Ovary (tissue), 3 donors: ENCODE results near the gene CMIP.

Experiments used
- CTCF ChIP-seq, 3 donors: fragments of 450-650 bp in 2 of 3; fragments of 200-600 bp in 1 of 3; IDR thresholded peaks; one replicate each; pipeline versions ENCODE4 v1.5.1 to v1.8.0; 2016 to 2022; ENCODE audit warnings: antibody characterized with exemption in 3 of 3, mild to moderate bottlenecking in 1 of 3
- EP300 ChIP-seq: sonication (generic); formaldehyde crosslinking; IDR thresholded peaks from one replicate; pipeline ENCODE4 v1.6.1; 2017; ENCODE audit warnings: antibody characterized with exemption
- POLR2A ChIP-seq: fragments of 450-650 bp; IDR thresholded peaks from one replicate; pipeline ENCODE4 v1.6.1; 2017; ENCODE audit warnings: antibody characterized with exemption, mild to moderate bottlenecking, moderate library complexity
- donor health status: DM: no; HTN: no; CAD: no.

GRCh38 chr16:81696961-81697615 is 252.5 kb downstream of the CMIP start:
- TF ChIP-seq CTCF (IDR thresholded peaks at IDR 0.05): peak in 1 of 3 donors; percentile 11
- no peak for TF ChIP-seq EP300
- no peak for TF ChIP-seq POLR2A
